Osteocyte (in vitro differentiated cells): Measurements from ENCODE around the gene PKLR. TPM values are rescaled to one million over a fixed set of nuclear protein-coding genes. Genes with fewer than 3 reads are reported as not detected.

Source experiments
- DNase-seq: peaks from one replicate; pipeline ENCODE4 v3.0.0; 2021; ENCODE audit warnings: mixed read lengths; ENCODE audit not compliant: unreplicated experiment; ENCODE audit errors: extremely low spot score
- H3K27ac Mint-ChIP-seq: one replicate; pipeline ENCODE4 v1.8.0; 2021; ENCODE audit warnings: mild to moderate bottlenecking, mixed read lengths; ENCODE audit not compliant: unreplicated experiment
- H3K27me3 Mint-ChIP-seq: one replicate; pipeline ENCODE4 v1.8.0; 2021; ENCODE audit warnings: mixed read lengths; ENCODE audit not compliant: unreplicated experiment
- H3K36me3 Mint-ChIP-seq: one replicate; pipeline ENCODE4 v1.8.0; 2021; ENCODE audit warnings: mixed read lengths; ENCODE audit not compliant: unreplicated experiment
- H3K4me1 Mint-ChIP-seq: one replicate; pipeline ENCODE4 v1.8.0; 2021; ENCODE audit warnings: mixed read lengths; ENCODE audit not compliant: unreplicated experiment
- H3K4me3 Mint-ChIP-seq: one replicate; pipeline ENCODE4 v1.8.0; 2021; ENCODE audit warnings: mild to moderate bottlenecking, moderate library complexity, mixed read lengths; ENCODE audit not compliant: unreplicated experiment
- H3K9me3 Mint-ChIP-seq: one replicate; pipeline ENCODE4 v1.8.0; 2021; ENCODE audit warnings: mixed read lengths; ENCODE audit not compliant: unreplicated experiment
- total RNA-seq: library from RNA; stranded (reverse); gene quantifications from 2 replicates; pipeline ENCODE4 v1.2.1, GENCODE V29; 2021
- TF ChIP-seq, protein P1 (sequence below): fragments of 200-600 bp; sonication (generic); IDR thresholded peaks from 2 replicates; pipeline ENCODE4 v1.5.0; 2021; ENCODE audit warnings: antibody characterized with exemption, mild to moderate bottlenecking, moderate library complexity

Gene PKLR
- total RNA-seq, 1 donor from 2014 or later = not detected

DNA sequence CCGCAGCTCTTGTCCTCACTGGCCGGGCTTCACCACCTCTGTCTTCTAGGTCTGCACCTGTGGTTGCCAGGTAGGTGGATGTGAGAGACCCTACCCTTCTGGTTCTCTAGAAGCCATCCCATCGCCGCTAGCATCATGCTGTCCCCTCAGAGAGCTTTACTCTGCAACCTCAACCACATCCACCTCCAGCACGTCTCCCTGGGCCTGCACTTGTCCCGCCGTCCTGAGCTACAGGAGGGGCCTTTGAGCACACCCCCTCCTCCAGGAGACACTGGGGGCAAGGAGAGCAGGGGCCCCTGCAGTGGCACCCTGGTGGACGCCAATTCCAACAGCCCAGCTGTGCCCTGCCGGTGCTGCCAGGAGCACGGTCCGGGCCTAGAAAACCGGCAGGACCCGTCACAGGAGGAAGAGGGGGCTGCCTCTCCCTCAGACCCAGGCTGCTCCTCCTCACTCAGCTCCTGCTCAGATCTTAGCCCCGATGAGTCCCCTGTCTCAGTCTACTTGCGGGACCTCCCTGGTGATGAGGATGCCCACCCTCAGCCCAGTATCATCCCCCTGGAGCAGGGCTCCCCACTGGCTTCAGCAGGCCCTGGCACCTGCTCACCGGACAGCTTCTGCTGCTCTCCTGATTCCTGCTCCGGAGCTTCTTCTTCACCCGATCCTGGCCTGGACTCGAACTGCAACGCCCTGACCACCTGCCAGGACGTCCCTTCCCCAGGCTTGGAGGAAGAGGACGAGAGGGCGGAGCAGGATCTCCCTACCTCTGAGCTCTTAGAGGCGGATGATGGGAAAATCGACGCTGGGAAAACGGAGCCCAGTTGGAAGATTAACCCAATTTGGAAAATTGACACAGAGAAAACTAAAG, 20.6 kb upstream of the PKLR start:
- Mint-ChIP-seq H3K4me1 (peaks cover 32% of the 10 kb centered on the region), H3K9me3 (no peaks in the 10 kb centered on the region), H3K4me3 (peak overlapping the region; percentile 86), H3K27ac (peak overlapping the region; percentile 83), H3K36me3 (peaks cover 5% of the 10 kb centered on the region), H3K27me3 (no peaks in the 10 kb centered on the region)
- DNase-seq = no peak
- TF ChIP-seq, protein P1, sequence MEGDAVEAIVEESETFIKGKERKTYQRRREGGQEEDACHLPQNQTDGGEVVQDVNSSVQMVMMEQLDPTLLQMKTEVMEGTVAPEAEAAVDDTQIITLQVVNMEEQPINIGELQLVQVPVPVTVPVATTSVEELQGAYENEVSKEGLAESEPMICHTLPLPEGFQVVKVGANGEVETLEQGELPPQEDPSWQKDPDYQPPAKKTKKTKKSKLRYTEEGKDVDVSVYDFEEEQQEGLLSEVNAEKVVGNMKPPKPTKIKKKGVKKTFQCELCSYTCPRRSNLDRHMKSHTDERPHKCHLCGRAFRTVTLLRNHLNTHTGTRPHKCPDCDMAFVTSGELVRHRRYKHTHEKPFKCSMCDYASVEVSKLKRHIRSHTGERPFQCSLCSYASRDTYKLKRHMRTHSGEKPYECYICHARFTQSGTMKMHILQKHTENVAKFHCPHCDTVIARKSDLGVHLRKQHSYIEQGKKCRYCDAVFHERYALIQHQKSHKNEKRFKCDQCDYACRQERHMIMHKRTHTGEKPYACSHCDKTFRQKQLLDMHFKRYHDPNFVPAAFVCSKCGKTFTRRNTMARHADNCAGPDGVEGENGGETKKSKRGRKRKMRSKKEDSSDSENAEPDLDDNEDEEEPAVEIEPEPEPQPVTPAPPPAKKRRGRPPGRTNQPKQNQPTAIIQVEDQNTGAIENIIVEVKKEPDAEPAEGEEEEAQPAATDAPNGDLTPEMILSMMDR = no peak

DNA sequence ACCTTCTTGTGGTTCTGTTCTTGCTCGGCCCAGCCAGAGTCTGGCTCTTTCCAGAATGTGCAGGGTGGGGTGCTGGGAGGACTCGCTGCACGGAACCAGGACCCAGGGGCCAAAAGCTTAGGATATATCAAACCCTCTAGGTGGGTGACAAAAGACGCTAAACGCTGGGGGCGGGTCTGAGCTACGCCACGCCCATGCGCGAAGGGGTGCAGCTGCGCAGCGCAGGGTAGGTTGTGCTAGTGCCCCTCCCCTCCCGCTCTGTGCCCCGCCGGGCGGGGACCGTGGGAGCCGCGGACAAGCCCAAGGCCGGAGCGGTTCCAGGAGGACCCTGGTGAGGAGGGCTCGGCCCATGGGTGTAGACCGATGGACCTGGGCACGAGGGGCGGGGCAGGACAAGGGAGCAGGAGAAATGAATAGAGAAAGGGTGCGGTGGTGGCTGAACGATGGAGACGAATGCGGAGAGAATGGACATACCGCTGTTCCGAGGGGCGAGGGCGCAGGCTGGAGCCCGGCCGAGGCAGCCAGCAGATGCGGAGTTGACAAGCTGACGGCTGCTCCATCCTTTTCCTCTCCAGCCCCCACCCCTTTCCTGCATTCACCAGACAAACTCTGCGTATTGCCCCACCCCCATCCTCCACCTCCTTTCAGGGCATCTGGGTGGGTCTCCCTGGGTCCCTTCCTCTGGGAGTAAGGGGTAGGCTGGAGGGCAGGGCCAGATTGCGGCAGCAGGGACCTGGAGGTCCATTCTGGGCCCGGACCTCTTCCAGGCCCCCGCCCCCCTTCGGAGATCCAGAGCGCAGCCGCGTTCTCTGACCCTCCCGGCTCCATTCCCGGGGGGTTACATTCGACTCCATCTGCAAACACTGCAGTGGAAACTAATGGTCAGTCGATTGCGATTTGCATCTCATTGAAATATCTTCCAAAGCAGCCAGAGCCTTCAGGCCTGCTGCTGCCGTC, 19.7 kb upstream of the PKLR start, which contains the start of gene RUSC1:
TSS of gene RUSC1 (plus strand) at position 234 of the 957 bp plus-strand sequence. CDS start 880 bp downstream, outside the sequence.
- Mint-ChIP-seq H3K27ac (peak within 1 kb of the TSS; percentile 83), H3K27me3 (no peaks in the 10 kb centered on the region), H3K9me3 (no peaks in the 10 kb centered on the region), H3K4me3 (peak within 1 kb of the TSS; percentile 86), H3K36me3 (peaks cover 5% of the 10 kb centered on the region), H3K4me1 (peaks cover 30% of the 10 kb centered on the region)
- DNase-seq = no peak
- TF ChIP-seq, protein P1 = no peak

DNA sequence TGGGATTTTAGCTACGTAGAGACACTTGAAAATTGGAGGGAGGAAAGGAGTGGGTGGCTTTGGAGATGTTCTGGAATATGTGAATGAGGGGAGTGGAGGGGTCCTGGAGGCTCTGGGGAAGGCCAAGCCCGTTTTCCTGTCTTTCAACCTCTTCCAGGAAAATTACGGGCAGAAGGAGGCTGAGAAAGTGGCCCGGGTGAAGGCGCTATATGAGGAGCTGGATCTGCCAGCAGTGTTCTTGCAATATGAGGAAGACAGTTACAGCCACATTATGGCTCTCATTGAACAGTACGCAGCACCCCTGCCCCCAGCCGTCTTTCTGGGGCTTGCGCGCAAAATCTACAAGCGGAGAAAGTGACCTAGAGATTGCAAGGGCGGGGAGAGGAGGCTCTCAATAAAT, 19.0 kb upstream of the PKLR start:
- TF ChIP-seq, protein P1 = no peak
- Mint-ChIP-seq H3K4me1 (peaks cover 25% of the 10 kb centered on the region), H3K4me3 (peak overlapping the region; percentile 86), H3K36me3 (peaks cover 5% of the 10 kb centered on the region), H3K27me3 (no peaks in the 10 kb centered on the region), H3K27ac (peak overlapping the region; percentile 19), H3K9me3 (no peaks in the 10 kb centered on the region)
- DNase-seq = no peak

DNA sequence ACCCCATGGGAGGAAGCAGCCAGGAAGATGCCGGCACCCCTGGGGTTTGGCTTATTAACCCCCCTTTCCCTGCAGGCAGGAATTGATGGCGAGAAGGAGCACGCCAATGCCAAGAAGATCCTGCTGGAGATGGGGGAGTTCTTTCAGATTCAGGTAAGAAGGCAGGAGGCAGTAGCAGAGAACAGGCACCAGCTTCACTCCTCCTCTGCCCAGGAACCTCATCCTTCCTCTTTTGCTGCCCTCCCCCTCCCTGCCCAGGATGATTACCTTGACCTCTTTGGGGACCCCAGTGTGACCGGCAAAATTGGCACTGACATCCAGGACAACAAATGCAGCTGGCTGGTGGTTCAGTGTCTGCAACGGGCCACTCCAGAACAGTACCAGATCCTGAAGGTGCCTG, 18.3 kb upstream of the PKLR start:
- peaks cover 25% of the 10 kb centered on the region for H3K4me1 Mint-ChIP-seq
- no peak overlapping the region for H3K4me3 Mint-ChIP-seq
- TF ChIP-seq, protein P1 = no peak
- no peak for DNase-seq
- H3K9me3 Mint-ChIP-seq = no peaks in the 10 kb centered on the region
- no peak overlapping the region for H3K27ac Mint-ChIP-seq
- H3K36me3 Mint-ChIP-seq = peaks cover 5% of the 10 kb centered on the region
- H3K27me3 Mint-ChIP-seq = no peaks in the 10 kb centered on the region
